Measurements from ENCODE around the gene PGR.

The PGR gene

GRCh38 chr11:101048479-101048878 lies 81.1 kb downstream of the PGR start:
- Histone ChIP-seq H3K4me2 (ENCODE audit: low read length) (no peak overlapping the region), H3F3A (ENCODE audit: insufficient read depth, low read length) (no peaks in the 10 kb centered on the region), H3K9ac (ENCODE audit: low read length) (no peak overlapping the region), H2AFZ (ENCODE audit: low read length) (no peak overlapping the region), H3K79me2 (ENCODE audit: insufficient read depth, low read length) (no peaks in the 10 kb centered on the region), H3K36me3 (ENCODE audit: insufficient read depth, low read length) (no peaks in the 10 kb centered on the region), H3K9me3 (ENCODE audit: low read length) (no peaks in the 10 kb centered on the region), H3K27me3 (ENCODE audit: insufficient read depth, low read length) (no peaks in the 10 kb centered on the region), H3K4me3 (ENCODE audit: low read depth, low read length, poor library complexity, severe bottlenecking) (no peak overlapping the region), H3K9me2 (ENCODE audit: low read depth, low read length) (no peaks in the 10 kb centered on the region), H3K27ac (ENCODE audit: low read depth, low read length, poor library complexity, severe bottlenecking) (no peak overlapping the region), H3K4me1 (ENCODE audit: insufficient read depth, low read length, severe bottlenecking) (no peaks in the 10 kb centered on the region), H4K20me1 (ENCODE audit: insufficient read depth, low read length) (no peaks in the 10 kb centered on the region)
- no peak for TF ChIP-seq CTCF (IDR thresholded peaks at IDR 0.05; ENCODE audit: low read length)
- no peak for TF ChIP-seq EZH2 (IDR thresholded peaks at IDR 0.05; ENCODE audit: borderline replicate concordance, low read length)

GRCh38 chr11:101046947-101047346 lies 82.7 kb downstream of the PGR start:
- H3K4me2 ChIP-seq (ENCODE audit: low read length), result no peak overlapping the region
- no peak overlapping the region for H2AFZ ChIP-seq (ENCODE audit: low read length)
- no peaks in the 10 kb centered on the region for H3K79me2 ChIP-seq (ENCODE audit: insufficient read depth, low read length)
- H4K20me1 ChIP-seq (ENCODE audit: insufficient read depth, low read length), result no peaks in the 10 kb centered on the region
- H3F3A ChIP-seq (ENCODE audit: insufficient read depth, low read length), result no peaks in the 10 kb centered on the region
- H3K9me3 ChIP-seq (ENCODE audit: low read length), result no peaks in the 10 kb centered on the region
- H3K4me1 ChIP-seq (ENCODE audit: insufficient read depth, low read length, severe bottlenecking), result no peaks in the 10 kb centered on the region
- H3K4me3 ChIP-seq (ENCODE audit: low read depth, low read length, poor library complexity, severe bottlenecking), result no peak overlapping the region
- no peaks in the 10 kb centered on the region for H3K36me3 ChIP-seq (ENCODE audit: insufficient read depth, low read length)
- H3K27ac ChIP-seq (ENCODE audit: low read depth, low read length, poor library complexity, severe bottlenecking), result no peak overlapping the region
- no peaks in the 10 kb centered on the region for H3K9me2 ChIP-seq (ENCODE audit: low read depth, low read length)
- no peak overlapping the region for H3K9ac ChIP-seq (ENCODE audit: low read length)
- TF ChIP-seq CTCF (IDR thresholded peaks at IDR 0.05; ENCODE audit: low read length) (no peak), EZH2 (IDR thresholded peaks at IDR 0.05; ENCODE audit: borderline replicate concordance, low read length) (no peak)
- H3K27me3 ChIP-seq (ENCODE audit: insufficient read depth, low read length), result no peaks in the 10 kb centered on the region

- Histone ChIP-seq H3K4me1 (ENCODE audit: insufficient read depth, low read length, severe bottlenecking) (no peaks in the 10 kb centered on the region), H3K4me2 (ENCODE audit: low read length) (no peak overlapping the region), H2AFZ (ENCODE audit: low read length) (no peak overlapping the region), H3F3A (ENCODE audit: insufficient read depth, low read length) (no peaks in the 10 kb centered on the region), H3K9ac (ENCODE audit: low read length) (no peak overlapping the region), H3K27me3 (ENCODE audit: insufficient read depth, low read length) (no peaks in the 10 kb centered on the region), H3K4me3 (ENCODE audit: low read depth, low read length, poor library complexity, severe bottlenecking) (no peak overlapping the region), H3K27ac (ENCODE audit: low read depth, low read length, poor library complexity, severe bottlenecking) (no peak overlapping the region), H3K9me2 (ENCODE audit: low read depth, low read length) (no peaks in the 10 kb centered on the region), H3K36me3 (ENCODE audit: insufficient read depth, low read length) (no peaks in the 10 kb centered on the region), H3K79me2 (ENCODE audit: insufficient read depth, low read length) (no peaks in the 10 kb centered on the region), H3K9me3 (ENCODE audit: low read length) (no peaks in the 10 kb centered on the region), H4K20me1 (ENCODE audit: insufficient read depth, low read length) (no peaks in the 10 kb centered on the region)
- TF ChIP-seq CTCF (IDR thresholded peaks at IDR 0.05; ENCODE audit: low read length), result no peak
- TF ChIP-seq EZH2 (IDR thresholded peaks at IDR 0.05; ENCODE audit: borderline replicate concordance, low read length), result no peak
These were observed 84.2 kb downstream of the PGR start for GRCh38 chr11:101045415-101045814.

Data from OCI-LY1 (cell line).